Neural progenitor cell (in vitro differentiated cells): ENCODE results near the gene KRT1. TPM values are rescaled to one million over a fixed set of nuclear protein-coding genes. Genes with fewer than 3 reads are reported as not detected.

Experiments used
- DNase-seq: peaks from one replicate; pipeline ENCODE4 v3.0.0-alpha.2; 2016; ENCODE audit warnings: low spot score
- H2AFZ ChIP-seq: fragments of 200-600 bp; sonication (generic); replicated peaks from 2 replicates; pipeline ENCODE4 v1.6.1; 2016; ENCODE audit warnings: antibody characterized with exemption
- H3F3A ChIP-seq: fragments of 200-600 bp; sonication (generic); 2 replicates; pipeline ENCODE4 v1.6.1; 2016; ENCODE audit warnings: antibody characterized with exemption, low read depth
- H3K27ac ChIP-seq: fragments of 200-600 bp; sonication (generic); 2 replicates; pipeline ENCODE4 v1.5.1; 2016; ENCODE audit warnings: mild to moderate bottlenecking
- H3K27me3 ChIP-seq: fragments of 200-600 bp; sonication (generic); 2 replicates; pipeline ENCODE4 v1.6.1; 2016; ENCODE audit warnings: mild to moderate bottlenecking, moderate library complexity
- H3K36me3 ChIP-seq: fragments of 200-600 bp; sonication (generic); 2 replicates; pipeline ENCODE4 v1.5.1; 2016
- H3K4me1 ChIP-seq: fragments of 200-600 bp; sonication (generic); 2 replicates; pipeline ENCODE4 v1.6.1; 2016; ENCODE audit warnings: mixed run types
- H3K4me2 ChIP-seq: fragments of 200-600 bp; sonication (generic); 2 replicates; pipeline ENCODE4 v1.6.1; 2016
- H3K4me3 ChIP-seq: fragments of 200-600 bp; sonication (generic); 2 replicates; pipeline ENCODE4 v1.5.1; 2016
- H3K79me2 ChIP-seq: fragments of 200-600 bp; sonication (generic); 2 replicates; pipeline ENCODE4 v1.6.1; 2016; ENCODE audit warnings: low read depth
- H3K9ac ChIP-seq: fragments of 200-600 bp; sonication (generic); 2 replicates; pipeline ENCODE4 v1.6.1; 2016
- H3K9me3 ChIP-seq: fragments of 200-600 bp; sonication (generic); 2 replicates; pipeline ENCODE4 v1.5.1; 2016; ENCODE audit warnings: low read depth
- H4K20me1 ChIP-seq: fragments of 200-600 bp; sonication (generic); 2 replicates; pipeline ENCODE4 v1.6.1; 2016; ENCODE audit warnings: low read depth
- H3K27ac Mint-ChIP-seq: 3 replicates; pipeline ENCODE4 v1.8.0; 2021; ENCODE audit warnings: mixed read lengths
- H3K27me3 Mint-ChIP-seq: 2 replicates; pipeline ENCODE4 v1.8.0; 2022; ENCODE audit warnings: low read depth, mild to moderate bottlenecking, inconsistent platforms, moderate library complexity, mixed read lengths; ENCODE audit not compliant: insufficient read depth
- H3K36me3 Mint-ChIP-seq: 3 replicates; pipeline ENCODE4 v1.8.0; 2021; ENCODE audit warnings: mixed read lengths
- H3K4me1 Mint-ChIP-seq: 3 replicates; pipeline ENCODE4 v1.8.0; 2021; ENCODE audit warnings: mixed read lengths
- H3K4me3 Mint-ChIP-seq: 3 replicates; pipeline ENCODE4 v1.8.0; 2021; ENCODE audit warnings: mild to moderate bottlenecking, moderate library complexity, mixed read lengths
- H3K9me3 Mint-ChIP-seq: 3 replicates; pipeline ENCODE4 v1.8.0; 2020; ENCODE audit warnings: mixed read lengths
- EZH2 ChIP-seq: fragments of 200-600 bp; sonication (generic); IDR thresholded peaks from 2 replicates; pipeline ENCODE4 v1.6.1; 2017; ENCODE audit warnings: antibody characterized with exemption, mild to moderate bottlenecking, moderate library complexity
- EZH2phosphoT487 ChIP-seq: fragments of 200-600 bp; sonication (generic); IDR thresholded peaks from 2 replicates; pipeline ENCODE4 v1.6.1; 2017; ENCODE audit warnings: antibody characterized with exemption
- total RNA-seq: library from RNA; depleted of rRNA; stranded (reverse); fragments of >200 nt; gene quantifications from 2 replicates; pipeline ENCODE4 v1.2.3, GENCODE V29; 2015; ENCODE audit warnings: low replicate concordance
- TF ChIP-seq, protein P1 (sequence below): fragments of 200-600 bp; sonication (generic); IDR thresholded peaks from 2 replicates; pipeline ENCODE4 v1.5.1; 2017; ENCODE audit warnings: antibody characterized with exemption, mild to moderate bottlenecking

KRT1 gene
- total RNA-seq, 1 donor from 2014 or later = not detected

DNA sequence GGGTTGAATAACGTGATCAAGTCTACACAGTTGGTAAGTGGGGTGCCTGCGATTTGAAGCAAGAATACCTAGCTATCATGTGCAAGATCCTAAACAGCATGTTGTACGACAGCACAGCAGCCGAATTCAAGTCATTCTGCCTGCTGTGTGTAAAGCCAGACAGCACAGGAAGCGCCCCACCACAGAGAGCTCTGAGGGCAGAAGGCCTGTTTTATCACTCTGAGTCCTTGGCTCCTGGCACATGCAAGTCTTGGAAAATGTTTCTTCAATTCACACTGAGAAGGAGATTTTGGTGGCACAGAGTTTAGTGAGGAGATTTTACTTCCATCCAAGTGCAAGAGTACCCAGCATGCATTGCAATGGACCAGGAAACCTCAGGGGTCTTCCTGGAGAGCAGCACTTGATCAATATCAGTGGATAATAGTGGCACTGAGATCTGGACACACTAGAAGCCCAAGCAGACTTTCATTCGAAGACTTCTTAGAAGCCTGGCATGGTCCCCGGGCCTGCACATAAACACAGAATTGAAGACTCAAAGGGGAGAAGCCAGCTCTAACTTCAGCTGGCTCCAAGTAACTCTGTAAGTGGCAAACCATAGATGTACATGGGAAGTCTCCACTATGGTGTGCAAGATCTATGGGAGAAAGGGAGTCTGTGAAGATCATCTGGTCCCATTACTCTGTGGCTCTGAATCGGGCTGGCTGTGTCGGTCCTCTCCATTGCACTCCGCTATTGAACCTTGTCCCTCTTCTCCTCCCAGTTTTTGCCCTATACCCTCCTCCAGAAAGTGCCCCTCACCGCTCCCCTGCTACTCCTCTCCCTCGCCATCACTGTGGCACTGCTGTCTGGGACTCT is 1.5 kb upstream of the KRT1 start:
- H2AFZ ChIP-seq = no peak overlapping the region
- no peak overlapping the region for H3K4me3 Mint-ChIP-seq
- H3K9me3 ChIP-seq = no peaks in the 10 kb centered on the region
- no peak overlapping the region for H3K9ac ChIP-seq
- H3F3A ChIP-seq = no peaks in the 10 kb centered on the region
- H3K79me2 ChIP-seq = no peaks in the 10 kb centered on the region
- no peaks in the 10 kb centered on the region for H3K36me3 ChIP-seq
- H4K20me1 ChIP-seq = no peaks in the 10 kb centered on the region
- no peak overlapping the region for H3K27ac Mint-ChIP-seq
- no peak overlapping the region for H3K4me3 ChIP-seq
- H3K27me3 Mint-ChIP-seq = peaks cover 13% of the 10 kb centered on the region
- DNase-seq = no peak
- no peaks in the 10 kb centered on the region for H3K9me3 Mint-ChIP-seq
- no peaks in the 10 kb centered on the region for H3K4me1 Mint-ChIP-seq
- H3K27ac ChIP-seq = no peak overlapping the region
- H3K4me1 ChIP-seq = no peaks in the 10 kb centered on the region
- peaks cover 45% of the 10 kb centered on the region for H3K27me3 ChIP-seq
- H3K4me2 ChIP-seq = no peak overlapping the region
- TF ChIP-seq, protein P1, sequence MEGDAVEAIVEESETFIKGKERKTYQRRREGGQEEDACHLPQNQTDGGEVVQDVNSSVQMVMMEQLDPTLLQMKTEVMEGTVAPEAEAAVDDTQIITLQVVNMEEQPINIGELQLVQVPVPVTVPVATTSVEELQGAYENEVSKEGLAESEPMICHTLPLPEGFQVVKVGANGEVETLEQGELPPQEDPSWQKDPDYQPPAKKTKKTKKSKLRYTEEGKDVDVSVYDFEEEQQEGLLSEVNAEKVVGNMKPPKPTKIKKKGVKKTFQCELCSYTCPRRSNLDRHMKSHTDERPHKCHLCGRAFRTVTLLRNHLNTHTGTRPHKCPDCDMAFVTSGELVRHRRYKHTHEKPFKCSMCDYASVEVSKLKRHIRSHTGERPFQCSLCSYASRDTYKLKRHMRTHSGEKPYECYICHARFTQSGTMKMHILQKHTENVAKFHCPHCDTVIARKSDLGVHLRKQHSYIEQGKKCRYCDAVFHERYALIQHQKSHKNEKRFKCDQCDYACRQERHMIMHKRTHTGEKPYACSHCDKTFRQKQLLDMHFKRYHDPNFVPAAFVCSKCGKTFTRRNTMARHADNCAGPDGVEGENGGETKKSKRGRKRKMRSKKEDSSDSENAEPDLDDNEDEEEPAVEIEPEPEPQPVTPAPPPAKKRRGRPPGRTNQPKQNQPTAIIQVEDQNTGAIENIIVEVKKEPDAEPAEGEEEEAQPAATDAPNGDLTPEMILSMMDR = no peak
- no peak for TF ChIP-seq EZH2phosphoT487
- no peaks in the 10 kb centered on the region for H3K36me3 Mint-ChIP-seq

DNA sequence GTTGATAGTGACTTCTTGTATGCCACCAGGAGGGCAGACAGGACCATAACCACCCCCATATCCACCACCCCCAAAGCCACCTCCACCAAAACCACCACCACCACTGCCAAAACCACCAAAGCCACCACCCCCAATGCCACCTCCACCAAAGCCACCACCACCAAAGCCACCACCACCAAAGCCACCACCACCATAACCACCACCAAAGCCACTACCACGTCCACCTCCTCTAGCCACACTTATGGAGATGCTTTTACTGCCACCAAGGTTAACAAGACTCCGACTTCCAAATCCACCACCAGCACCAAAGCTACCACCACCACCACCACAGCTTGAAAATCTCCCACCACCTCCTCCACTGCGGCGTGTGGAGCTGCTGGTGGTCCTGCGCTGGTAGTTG is 332 bp downstream of the KRT1 start:
- Histone ChIP-seq H3K36me3 (no peaks in the 10 kb centered on the region), H3K27me3 (peaks cover 37% of the 10 kb centered on the region), H3K27ac (no peak overlapping the region), H3K4me1 (no peaks in the 10 kb centered on the region), H3K4me3 (no peak overlapping the region), H3K9ac (no peak overlapping the region), H3K4me2 (no peak overlapping the region), H3K79me2 (no peaks in the 10 kb centered on the region), H3F3A (no peaks in the 10 kb centered on the region), H2AFZ (no peak overlapping the region), H4K20me1 (no peaks in the 10 kb centered on the region), H3K9me3 (no peaks in the 10 kb centered on the region)
- no peak overlapping the region for H3K27ac Mint-ChIP-seq
- H3K9me3 Mint-ChIP-seq = no peaks in the 10 kb centered on the region
- H3K27me3 Mint-ChIP-seq = peaks cover 16% of the 10 kb centered on the region
- no peak overlapping the region for H3K4me3 Mint-ChIP-seq
- H3K36me3 Mint-ChIP-seq = no peaks in the 10 kb centered on the region
- no peak for DNase-seq
- no peaks in the 10 kb centered on the region for H3K4me1 Mint-ChIP-seq
- TF ChIP-seq EZH2phosphoT487 = no peak
- TF ChIP-seq EZH2 = no peak
- TF ChIP-seq, protein P1 = no peak

DNA sequence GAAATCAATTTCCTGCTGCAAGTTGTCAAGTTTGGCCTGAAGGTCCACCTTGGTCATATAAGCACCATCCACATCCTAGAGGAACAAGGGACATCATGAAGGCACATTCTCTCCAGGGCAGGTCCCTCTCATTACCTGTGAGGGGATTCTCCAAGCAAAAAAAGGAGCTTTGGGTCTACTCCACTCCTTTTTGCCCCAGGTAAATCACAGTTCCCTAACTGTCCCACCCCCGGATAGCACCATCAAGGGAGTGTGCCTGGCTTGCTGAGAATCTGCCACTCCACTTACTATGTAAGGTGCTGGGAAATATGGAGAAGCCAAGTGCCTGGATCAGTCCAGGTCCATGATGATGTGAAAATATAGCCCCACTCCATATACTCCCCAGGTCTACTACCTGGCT is 2.5 kb downstream of the KRT1 start:
- TF ChIP-seq, protein P1 = no peak
- TF ChIP-seq EZH2 (no peak), EZH2phosphoT487 (no peak)
- H3K4me2 ChIP-seq = no peak overlapping the region
- no peaks in the 10 kb centered on the region for H3K4me1 ChIP-seq
- H3K36me3 Mint-ChIP-seq = no peaks in the 10 kb centered on the region
- H4K20me1 ChIP-seq = no peaks in the 10 kb centered on the region
- no peak overlapping the region for H3K4me3 Mint-ChIP-seq
- H3F3A ChIP-seq = no peaks in the 10 kb centered on the region
- H2AFZ ChIP-seq = no peak overlapping the region
- H3K27me3 ChIP-seq = peaks cover 40% of the 10 kb centered on the region
- H3K9me3 ChIP-seq = no peaks in the 10 kb centered on the region
- no peak for DNase-seq
- H3K36me3 ChIP-seq = no peaks in the 10 kb centered on the region
- no peak overlapping the region for H3K9ac ChIP-seq
- H3K27me3 Mint-ChIP-seq = peaks cover 8% of the 10 kb centered on the region
- H3K4me1 Mint-ChIP-seq = no peaks in the 10 kb centered on the region
- no peaks in the 10 kb centered on the region for H3K79me2 ChIP-seq
- no peaks in the 10 kb centered on the region for H3K9me3 Mint-ChIP-seq
- no peak overlapping the region for H3K4me3 ChIP-seq
- no peak overlapping the region for H3K27ac Mint-ChIP-seq
- no peak overlapping the region for H3K27ac ChIP-seq
